ENCODE data around the gene GNG14. TPM values are rescaled to one million over a fixed set of nuclear protein-coding genes. Genes with fewer than 3 reads are reported as not detected.

The GNG14 gene
- total and polyA plus RNA-seq, 10 of the 15 experiments (the other 5 are each of a cell fraction or from before 2014, with no cell fraction given) = not detected

- ChIA-PET RAD21 (ENCODE audit: unreplicated experiment) (no interaction called here), CTCF (no interaction called here), SMC1A (ENCODE audit: uncharacterized antibody, unreplicated experiment) (no interaction called here), POLR2A (interaction anchor here (0.9 kb wide), 1 partner anchor 203 kb away, joined by 3 read pairs; the partner anchor contains the start of gene FARSA)
- no peak for ATAC-seq
- H4K20me1 ChIP-seq (ENCODE audit: control insufficient read depth, insufficient read depth) = peaks cover 11% of the 10 kb centered on the region
- intact Hi-C loops (cut with micrococcal nuclease; ENCODE audit: unreplicated experiment) (no loop called here), in situ Hi-C loops (cut with MboI) (no loop called here)
- TF ChIP-seq SPI1 (IDR thresholded peaks at IDR 0.05; ENCODE audit: borderline replicate concordance, insufficient read depth, low read depth, low read length) (peak; percentile 71), PAX5 (IDR thresholded peaks at IDR 0.05; ENCODE audit: borderline replicate concordance, low read depth, low read length) (0 out of 2 replicates have a peak, but pooled peaks have one; percentile 53), POLR2A (IDR thresholded peaks at IDR 0.05; ENCODE audit: low read depth, low read length) (0 out of 2 replicates have a peak, but pooled peaks have one; percentile 47), NFYB (IDR thresholded peaks at IDR 0.05; ENCODE audit: insufficient read depth, low read depth, low read length) (no peak)
- H3K36me3 ChIP-seq (ENCODE audit: control insufficient read depth in 2 of 2, insufficient read depth in 2 of 2, low read length in 1 of 2) = peaks cover 25 to 26% of the 10 kb centered on the region in 2 experiments; a peak in 3 of 4 replicates
- WGBS (ENCODE audit: insufficient coverage, insufficient replicate concordance, low lambda C conversion rate, missing lambda C conversion rate) = 50% methylated on average over 3 of the region's 3 CpGs
- H3K27me3 ChIP-seq (replicated peaks in 1 of 2; ENCODE audit: control insufficient read depth in 2 of 2, insufficient read depth in 2 of 2, low read length in 1 of 2) = no peaks in the 10 kb centered on the region
- no TSS peak for BruUV-seq (replicated peaks)
- H2AFZ ChIP-seq (ENCODE audit: control insufficient read depth, low read depth, low read length) = no peak overlapping the region
- no peak overlapping the region for H3K4me3 ChIP-seq
- peaks cover 21% of the 10 kb centered on the region for H3K4me1 ChIP-seq (ENCODE audit: control insufficient read depth, insufficient read depth, low read length)
- H3K79me2 ChIP-seq (ENCODE audit: control insufficient read depth, insufficient read depth, low read length) = peaks cover 38% of the 10 kb centered on the region
- no peak overlapping the region for H3K27ac ChIP-seq (ENCODE audit: control insufficient read depth, insufficient read depth)
- no peak for FAIRE-seq
- no peaks in the 10 kb centered on the region for H3K9me3 ChIP-seq (replicated peaks; ENCODE audit: control insufficient read depth, insufficient read depth, low read length)
- no peak overlapping the region for H3K4me2 ChIP-seq (ENCODE audit: control insufficient read depth, insufficient read depth)
- no peak overlapping the region for H3K9ac ChIP-seq (ENCODE audit: control insufficient read depth, insufficient read depth, low read length)
- no peak for DNase-seq (ENCODE audit: low read depth, low spot score)
Observed at GRCh38 chr19:12730064-12730463, 42.3 kb downstream of the GNG14 start.

- 92% methylated on average over 24 of the region's 24 CpGs for WGBS (ENCODE audit: insufficient coverage, insufficient replicate concordance, low lambda C conversion rate, missing lambda C conversion rate)
- H3K27ac ChIP-seq (ENCODE audit: control insufficient read depth, insufficient read depth) = no peak overlapping the region
- no peaks in the 10 kb centered on the region; the same call in 2 of the 3 replicates for H3K9me3 ChIP-seq (replicated peaks; ENCODE audit: control insufficient read depth, insufficient read depth, low read length)
- ATAC-seq (no peak), FAIRE-seq (no peak), DNase-seq (ENCODE audit: low read depth, low spot score) (no peak)
- H3K36me3 ChIP-seq (ENCODE audit: control insufficient read depth in 2 of 2, insufficient read depth in 2 of 2, low read length in 1 of 2) = peaks cover 25 to 26% of the 10 kb centered on the region in 2 experiments; a peak in 3 of 4 replicates
- H3K9ac ChIP-seq (ENCODE audit: control insufficient read depth, insufficient read depth, low read length) = no peak overlapping the region
- TF ChIP-seq SREBF2 (IDR thresholded peaks at IDR 0.05; ENCODE audit: low read length) (no peak), YY1 (IDR thresholded peaks at IDR 0.05; ENCODE audit: low read depth, low read length) (no peak), FOXM1 (IDR thresholded peaks at IDR 0.05; ENCODE audit: low read depth, low read length) (no peak), HDGF (IDR thresholded peaks at IDR 0.05) (no peak), MXI1 (IDR thresholded peaks at IDR 0.05; ENCODE audit: low read depth, low read length) (no peak), NKRF (conservative IDR thresholded peaks at IDR 0.05) (no peak)
- peak overlapping the region; percentile 60 for H3K4me2 ChIP-seq (ENCODE audit: control insufficient read depth, insufficient read depth)
- H2AFZ ChIP-seq (ENCODE audit: control insufficient read depth, low read depth, low read length) = no peak overlapping the region
- no peaks in the 10 kb centered on the region for H3K27me3 ChIP-seq (replicated peaks in 1 of 2; ENCODE audit: control insufficient read depth in 2 of 2, insufficient read depth in 2 of 2, low read length in 1 of 2)
- intact Hi-C loops (cut with micrococcal nuclease; ENCODE audit: unreplicated experiment) (no loop called here), in situ Hi-C loops (cut with MboI) (no loop called here)
- BruUV-seq (replicated peaks) = no TSS peak
- ChIA-PET SMC1A (ENCODE audit: uncharacterized antibody, unreplicated experiment) (interaction anchor here (0.7 kb wide), 1 partner anchor 52 kb away, joined by 3 read pairs; no protein-coding TSS in a partner anchor), CTCF (interaction anchor here (1.3 to 4.0 kb wide), 4 partner anchors 9 to 29 kb away, joined by 3 to 30 read pairs (median 10); partner anchors contain the start of gene TNPO2), POLR2A (no interaction called here), RAD21 (ENCODE audit: unreplicated experiment) (no interaction called here)
- H3K4me3 ChIP-seq = no peak overlapping the region
- H3K4me1 ChIP-seq (ENCODE audit: control insufficient read depth, insufficient read depth, low read length) = peaks cover 25% of the 10 kb centered on the region
- peaks cover 11% of the 10 kb centered on the region for H4K20me1 ChIP-seq (ENCODE audit: control insufficient read depth, insufficient read depth)
- H3K79me2 ChIP-seq (ENCODE audit: control insufficient read depth, insufficient read depth, low read length) = peaks cover 38% of the 10 kb centered on the region
Observed at GRCh38 chr19:12731337-12731736, 43.5 kb downstream of the GNG14 start.
